SH-SY5Y (cell line): ENCODE results near the gene GPC3.

ENCODE experiments used
- GATA2 ChIP-seq: IDR thresholded peaks from 2 replicates; pipeline ENCODE4 v1.6.1; 2011; ENCODE audit warnings: mild to moderate bottlenecking, low read depth, low read length
- GATA3 ChIP-seq: IDR thresholded peaks from 2 replicates; pipeline ENCODE4 v1.6.1; 2011; ENCODE audit warnings: low read depth, mild to moderate bottlenecking, low read length, moderate library complexity

DNA sequence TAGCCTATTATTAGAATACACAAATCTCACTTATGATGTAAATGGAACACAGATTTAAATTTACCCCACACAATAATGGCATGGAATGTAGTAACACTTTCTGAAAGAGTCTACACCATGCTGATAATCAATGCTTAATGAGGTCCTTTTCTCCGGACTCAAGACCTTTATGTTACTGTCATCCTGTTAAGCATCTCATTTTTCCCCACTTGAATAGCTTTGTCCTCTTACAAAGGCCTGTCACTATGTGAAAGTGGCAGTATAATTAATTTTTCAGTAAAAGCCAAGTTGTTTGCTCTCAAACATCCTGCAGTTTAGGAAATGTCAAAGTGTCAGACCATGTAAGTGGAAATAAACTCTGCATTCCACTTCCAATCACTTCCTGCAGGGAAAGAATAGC is 96.4 kb downstream of the GPC3 start:
- TF ChIP-seq GATA2 (no peak), GATA3 (no peak)
